GM21528 (cell line): ENCODE results near the gene ABCE1.

Source experiments
- ATAC-seq: cut with Tn5 transposase; IDR thresholded peaks from one replicate; pipeline ENCODE4 v1.9.1; 2021; ENCODE audit warnings: mild to moderate bottlenecking, moderate library complexity; ENCODE audit not compliant: unreplicated experiment, low FRiP score

The ABCE1 gene

DNA sequence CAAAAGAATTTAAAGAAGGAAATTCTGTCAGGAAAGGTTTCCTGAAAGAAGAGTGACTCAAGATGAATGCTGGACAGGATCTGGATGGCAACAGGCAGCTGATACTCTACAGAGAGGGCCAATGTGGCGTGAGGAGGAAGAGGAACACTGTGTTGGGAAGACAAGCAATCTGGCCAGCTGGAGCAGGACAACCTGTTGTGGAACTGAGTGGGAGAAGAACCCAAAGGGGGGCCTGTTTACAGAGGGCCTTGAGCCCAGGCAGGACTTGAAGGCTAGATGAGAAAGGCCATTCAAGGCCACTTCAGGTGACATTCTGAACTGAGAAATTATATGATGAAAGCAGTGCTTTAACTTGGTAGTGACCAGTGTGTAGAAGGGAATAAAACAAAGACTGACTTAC is 73.8 kb downstream of the ABCE1 start:
- ATAC-seq: no peak

- no peak for ATAC-seq
Observed at GRCh38 chr4:145176641-145177432, 78.7 kb downstream of the ABCE1 start.

GRCh38 chr4:145177511-145177905 is 79.4 kb downstream of the ABCE1 start:
- ATAC-seq: no peak

DNA sequence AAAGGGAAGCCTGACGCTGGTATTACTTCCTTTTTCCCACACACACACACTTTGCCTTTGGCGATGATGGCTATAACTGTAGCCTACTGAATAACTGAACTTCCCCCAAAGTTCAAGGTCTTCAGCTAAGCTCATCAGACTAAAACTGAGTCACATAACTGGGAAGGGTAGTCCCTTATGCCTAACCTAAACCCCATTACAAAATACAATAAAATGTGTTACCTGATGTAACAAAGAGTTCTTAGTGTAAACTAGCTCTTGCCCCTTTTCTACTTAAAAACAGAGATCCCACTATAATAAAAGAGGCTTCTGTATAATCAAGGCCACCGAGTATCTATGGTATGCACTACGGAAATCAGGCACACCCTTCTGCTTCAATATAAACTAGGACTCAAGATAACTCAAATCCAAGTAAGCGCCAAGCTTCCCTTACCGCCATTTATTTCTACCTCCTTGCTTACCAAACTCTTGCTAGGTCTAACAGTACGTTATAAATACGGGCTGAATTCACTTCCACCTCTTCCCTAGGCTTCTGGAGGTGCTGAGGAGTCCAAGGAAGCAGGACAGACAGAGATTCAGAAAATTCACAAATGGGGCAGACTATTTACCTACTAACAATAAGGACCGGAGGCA is 79.9 kb downstream of the ABCE1 start:
- ATAC-seq: no peak

GRCh38 chr4:145178740-145179280 is 80.7 kb downstream of the ABCE1 start:
- no peak for ATAC-seq
